ENCODE data around the gene GLP2R.
A peak's percentile ranks its signal among the peaks of the same experiment; 100 is the strongest.

GLP2R gene

GRCh38 chr17:9922012-9922848 lies 96.5 kb downstream of the GLP2R start:
- DNase-seq = peak in 1 of 14 donors; percentile 67

GRCh38 chr17:9924735-9925191 lies 99.0 kb downstream of the GLP2R start:
- DNase-seq = peak in 3 of 14 donors; percentile 12 to 69 (median 28)

GRCh38 chr17:9925457-9925856 lies 99.7 kb downstream of the GLP2R start:
- DNase-seq = no peak

GRCh38 chr17:9926150-9926804 lies 100.6 kb downstream of the GLP2R start:
- no peak for DNase-seq

- DNase-seq = peak in 1 of 14 donors; percentile 68
Observed at GRCh38 chr17:9928601-9929333, 103.0 kb downstream of the GLP2R start.

GRCh38 chr17:9929871-9930270 lies 104.1 kb downstream of the GLP2R start:
- no peak for DNase-seq

- DNase-seq = no peak
Observed at GRCh38 chr17:9931144-9931741, 105.5 kb downstream of the GLP2R start.

GRCh38 chr17:9932491-9932890 lies 106.8 kb downstream of the GLP2R start:
- no peak for DNase-seq

GRCh38 chr17:9934331-9934730 lies 108.6 kb downstream of the GLP2R start:
- no peak for DNase-seq

- peak in 6 of 14 donors; percentile 9 to 67 (median 16) for DNase-seq
Observed at GRCh38 chr17:9935408-9935807, 109.7 kb downstream of the GLP2R start.

- no peak for DNase-seq
Observed at GRCh38 chr17:9936095-9936494, 110.4 kb downstream of the GLP2R start.

- DNase-seq = peak in 12 of 14 donors; percentile 18 to 98 (median 28)
Observed at GRCh38 chr17:9937241-9937761, 111.6 kb downstream of the GLP2R start.

GRCh38 chr17:9937901-9938300 lies 112.2 kb downstream of the GLP2R start:
- DNase-seq = no peak

- DNase-seq = no peak
Observed at GRCh38 chr17:9938764-9939163, 113.0 kb downstream of the GLP2R start.

GRCh38 chr17:9940841-9941240 lies 115.1 kb downstream of the GLP2R start:
- DNase-seq = no peak

GRCh38 chr17:9941305-9941704 lies 115.6 kb downstream of the GLP2R start:
- no peak for DNase-seq
